Stimulated activated CD8-positive, alpha-beta memory T cell treated with anti-CD3 and anti-CD28 coated beads, Interleukin-15, amount 100 ng/mL, for 1 hour (primary cell): Measurements from ENCODE around the gene RHD.
"Not testable (repeated sequence)": the region's sequence is repeated elsewhere in the genome, so short reads cannot be mapped to it uniquely, and the experiment has no call there.

Source experiments
- DNase-seq: peaks from one replicate; pipeline ENCODE4 v3.0.0-alpha.2; 2020; ENCODE audit warnings: low read depth

RHD gene

GRCh38 chr1:25257196-25257595, 15.1 kb upstream of the RHD start:
- no peak for DNase-seq

GRCh38 chr1:25259813-25260212, 12.5 kb upstream of the RHD start:
- DNase-seq: not testable (repeated sequence)

- DNase-seq: not testable (repeated sequence)
Observed at GRCh38 chr1:25260336-25260735, 12.0 kb upstream of the RHD start.

- DNase-seq: not testable (repeated sequence)
Observed at GRCh38 chr1:25266554-25267287, 5.6 kb upstream of the RHD start.

GRCh38 chr1:25267288-25268142, 4.8 kb upstream of the RHD start:
- DNase-seq: peak; percentile 78

- DNase-seq: not testable (repeated sequence)
Observed at GRCh38 chr1:25268143-25268760, 4.1 kb upstream of the RHD start.

- DNase-seq: not testable (repeated sequence)
Observed at GRCh38 chr1:25275648-25276047, 3.3 kb downstream of the RHD start.

- DNase-seq: not testable (repeated sequence)
Observed at GRCh38 chr1:25277295-25277694, 5.0 kb downstream of the RHD start.

GRCh38 chr1:25278358-25278757, 6.0 kb downstream of the RHD start:
- not testable (repeated sequence) for DNase-seq

- not testable (repeated sequence) for DNase-seq
Observed at GRCh38 chr1:25278790-25279189, 6.5 kb downstream of the RHD start.

- not testable (repeated sequence) for DNase-seq
Observed at GRCh38 chr1:25279693-25280111, 7.4 kb downstream of the RHD start.

GRCh38 chr1:25285862-25286261, 13.6 kb downstream of the RHD start:
- DNase-seq: not testable (repeated sequence)

- DNase-seq: not testable (repeated sequence)
Observed at GRCh38 chr1:25287164-25287563, 14.9 kb downstream of the RHD start.

GRCh38 chr1:25288573-25289101, 16.3 kb downstream of the RHD start:
- not testable (repeated sequence) for DNase-seq

GRCh38 chr1:25290043-25290442, 17.7 kb downstream of the RHD start:
- not testable (repeated sequence) for DNase-seq

- not testable (repeated sequence) for DNase-seq
Observed at GRCh38 chr1:25293426-25293825, 21.1 kb downstream of the RHD start.

- DNase-seq: not testable (repeated sequence)
Observed at GRCh38 chr1:25294889-25295826, 22.8 kb downstream of the RHD start.

GRCh38 chr1:25296501-25296900, 24.2 kb downstream of the RHD start:
- DNase-seq: not testable (repeated sequence)

GRCh38 chr1:25300729-25301128, 28.4 kb downstream of the RHD start:
- not testable (repeated sequence) for DNase-seq

GRCh38 chr1:25302330-25302729, 30.0 kb downstream of the RHD start:
- not testable (repeated sequence) for DNase-seq

- not testable (repeated sequence) for DNase-seq
Observed at GRCh38 chr1:25304936-25305335, 32.6 kb downstream of the RHD start.
